Mucosa of descending colon (tissue), 3 donors: ENCODE measurements around the gene RALGAPA2. TPM values are rescaled to one million over a fixed set of nuclear protein-coding genes. Genes with fewer than 3 reads are reported as not detected.
A peak's percentile ranks its signal among the peaks of the same experiment; 100 is the strongest.

ENCODE experiments used
- ATAC-seq: fragments of 200-7000 bp; cut with Tn5 transposase; one replicate; pipeline ENCODE4 v1.9.1; 2020; ENCODE audit warnings: mild to moderate bottlenecking, moderate library complexity
- DNase-seq, 3 donors: peaks; one replicate each; pipeline ENCODE4 v3.0.0-alpha.2; 2020
- H3K36me3 ChIP-seq: fragments of 200-600 bp; one replicate; pipeline ENCODE4 v1.8.0; 2021; ENCODE audit warnings: low read depth, mild to moderate bottlenecking
- H3K4me1 ChIP-seq: fragments of 200-600 bp; one replicate; pipeline ENCODE4 v1.8.0; 2021; ENCODE audit warnings: low read depth, mild to moderate bottlenecking
- H3K4me3 ChIP-seq: fragments of 200-600 bp; one replicate; pipeline ENCODE4 v1.8.0; 2021; ENCODE audit warnings: mild to moderate bottlenecking
- H3K9me3 ChIP-seq: fragments of 200-600 bp; one replicate; pipeline ENCODE4 v1.8.0; 2021; ENCODE audit warnings: mild to moderate bottlenecking
- intact Hi-C, 2 donors: fragments of 100-400 bp; cut with DNase I in 1 of 2; cut with micrococcal nuclease in 1 of 2; formaldehyde crosslinking; loops; one replicate each; pipeline versions ENCODE4 v1.11.0 to v1.11.1; 2022; cut with DNase I, micrococcal nuclease
- total RNA-seq, 3 donors: library from RNA; stranded (reverse); fragmentation: NEBNext Ultra II Directional in 2 of 3; extraction: Animal tissue kit (Norgen Biotek cat#: 25700) in 2 of 3; gene quantifications; one replicate each; pipeline versions ENCODE4 v1.2.1 to v1.2.4, GENCODE V29; 2021 to 2023
- TF ChIP-seq, protein P1 (sequence below): fragments of 200-600 bp; IDR thresholded peaks from one replicate; pipeline ENCODE4 v1.8.0; 2022; ENCODE audit warnings: antibody characterized with exemption, mild to moderate bottlenecking
- donor health status: DM: no; HTN: no; CAD: no; lungs with moderate emphysema.
- donor health status: DM: no; HTN: no; CAD: no.
- donor health status: DM: no; HTN: yes; CAD: no.

The RALGAPA2 gene
- total RNA-seq, 3 donors from 2014 or later = 46.3 to 85.9 (median 66.9) TPM

DNA sequence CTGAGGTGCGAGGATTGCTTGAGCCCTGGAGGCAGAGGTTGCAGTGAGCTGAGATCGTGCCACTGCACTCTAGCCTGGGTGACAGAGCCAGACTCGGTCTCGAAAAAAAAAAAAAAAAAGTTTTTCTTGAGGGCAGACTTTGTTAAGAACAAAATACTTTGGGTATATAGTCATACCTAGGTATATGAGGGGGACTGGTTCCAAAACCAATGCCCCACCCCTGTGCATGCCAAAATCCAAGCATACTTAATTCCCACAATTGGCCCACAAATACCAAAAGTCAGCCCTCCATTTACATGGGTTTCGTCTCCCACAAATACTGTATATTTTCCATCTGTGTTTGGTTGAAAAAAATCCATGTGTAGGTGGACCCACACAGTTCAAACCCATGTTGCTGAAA is 224.6 kb downstream of the RALGAPA2 start:
- H3K9me3 ChIP-seq = no peaks in the 10 kb centered on the region
- no peaks in the 10 kb centered on the region for H3K36me3 ChIP-seq
- intact Hi-C loops = no loop called here
- H3K4me1 ChIP-seq = no peaks in the 10 kb centered on the region
- DNase-seq = no peak
- H3K4me3 ChIP-seq = no peak overlapping the region
- TF ChIP-seq, protein P1, sequence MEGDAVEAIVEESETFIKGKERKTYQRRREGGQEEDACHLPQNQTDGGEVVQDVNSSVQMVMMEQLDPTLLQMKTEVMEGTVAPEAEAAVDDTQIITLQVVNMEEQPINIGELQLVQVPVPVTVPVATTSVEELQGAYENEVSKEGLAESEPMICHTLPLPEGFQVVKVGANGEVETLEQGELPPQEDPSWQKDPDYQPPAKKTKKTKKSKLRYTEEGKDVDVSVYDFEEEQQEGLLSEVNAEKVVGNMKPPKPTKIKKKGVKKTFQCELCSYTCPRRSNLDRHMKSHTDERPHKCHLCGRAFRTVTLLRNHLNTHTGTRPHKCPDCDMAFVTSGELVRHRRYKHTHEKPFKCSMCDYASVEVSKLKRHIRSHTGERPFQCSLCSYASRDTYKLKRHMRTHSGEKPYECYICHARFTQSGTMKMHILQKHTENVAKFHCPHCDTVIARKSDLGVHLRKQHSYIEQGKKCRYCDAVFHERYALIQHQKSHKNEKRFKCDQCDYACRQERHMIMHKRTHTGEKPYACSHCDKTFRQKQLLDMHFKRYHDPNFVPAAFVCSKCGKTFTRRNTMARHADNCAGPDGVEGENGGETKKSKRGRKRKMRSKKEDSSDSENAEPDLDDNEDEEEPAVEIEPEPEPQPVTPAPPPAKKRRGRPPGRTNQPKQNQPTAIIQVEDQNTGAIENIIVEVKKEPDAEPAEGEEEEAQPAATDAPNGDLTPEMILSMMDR = no peak
- no peak for ATAC-seq

DNA sequence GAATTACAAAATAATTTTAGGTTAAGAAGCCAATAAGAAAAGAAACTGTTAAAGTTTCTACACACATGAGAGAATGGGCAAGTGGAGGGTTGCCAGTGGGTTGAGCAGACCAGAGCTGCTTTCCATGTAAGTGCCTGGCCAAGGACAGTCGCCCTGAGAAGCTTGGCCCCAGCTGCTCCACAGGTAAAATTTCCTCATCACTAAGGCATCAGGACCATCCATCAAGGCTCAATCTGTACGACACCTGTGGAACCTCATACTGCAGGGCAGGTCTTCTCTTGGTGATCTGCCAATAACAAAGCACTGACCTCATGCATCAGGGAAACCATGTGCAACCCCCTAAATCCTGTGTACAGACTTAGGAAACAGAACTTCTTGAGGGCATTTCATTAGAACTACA is 229.1 kb downstream of the RALGAPA2 start:
- Histone ChIP-seq H3K4me3 (no peak overlapping the region), H3K9me3 (no peaks in the 10 kb centered on the region), H3K36me3 (no peaks in the 10 kb centered on the region), H3K4me1 (no peaks in the 10 kb centered on the region)
- intact Hi-C loops = no loop called here
- no peak for DNase-seq
- no peak for ATAC-seq
- TF ChIP-seq, protein P1 = no peak

DNA sequence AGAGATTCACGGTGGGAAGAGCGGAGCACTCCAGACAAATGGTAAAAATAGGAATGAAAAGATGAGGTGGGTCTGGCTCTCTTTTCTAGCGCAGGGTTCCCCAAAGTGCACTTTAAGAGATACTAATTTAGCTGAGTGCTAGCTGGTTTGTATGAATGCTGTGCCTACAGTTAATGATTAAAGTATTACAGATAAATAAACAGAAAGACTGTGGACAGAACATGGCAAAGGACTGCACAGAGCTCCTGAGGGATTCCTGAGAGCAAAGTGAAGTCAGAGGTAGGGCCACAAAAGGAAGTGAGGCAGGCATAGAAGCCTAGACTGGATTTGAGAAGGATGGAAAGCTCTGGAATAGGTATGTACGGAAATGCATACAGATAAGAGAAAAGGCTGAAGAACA is 230.0 kb downstream of the RALGAPA2 start:
- TF ChIP-seq, protein P1 = no peak
- Histone ChIP-seq H3K9me3 (no peaks in the 10 kb centered on the region), H3K4me3 (no peak overlapping the region), H3K4me1 (no peaks in the 10 kb centered on the region), H3K36me3 (no peaks in the 10 kb centered on the region)
- DNase-seq = no peak
- intact Hi-C loops = no loop called here
- no peak for ATAC-seq

DNA sequence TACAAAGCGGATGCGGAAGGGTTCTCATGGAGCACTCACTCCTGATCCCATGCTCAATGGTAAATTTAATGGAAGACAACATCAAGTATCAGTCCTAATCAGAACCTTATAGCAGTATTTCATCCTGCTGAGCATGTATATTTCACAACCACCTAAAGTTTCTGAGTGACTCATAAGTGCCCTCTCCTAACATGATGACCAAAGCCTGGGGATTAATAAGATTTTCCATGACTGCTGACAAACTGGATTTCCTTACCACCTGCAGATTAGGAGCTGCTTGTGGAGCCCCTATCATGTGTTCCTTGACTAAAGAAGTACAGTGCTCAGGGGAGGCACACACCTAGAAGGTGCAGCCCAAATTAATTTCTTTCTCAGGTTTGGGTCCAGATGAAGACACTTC is 231.8 kb downstream of the RALGAPA2 start:
- ATAC-seq (peak; percentile 15), DNase-seq (no peak)
- H3K9me3 ChIP-seq = no peaks in the 10 kb centered on the region
- H3K4me1 ChIP-seq = no peaks in the 10 kb centered on the region
- no peaks in the 10 kb centered on the region for H3K36me3 ChIP-seq
- no peak overlapping the region for H3K4me3 ChIP-seq
- TF ChIP-seq, protein P1 = no peak
- intact Hi-C loops = no loop called here

DNA sequence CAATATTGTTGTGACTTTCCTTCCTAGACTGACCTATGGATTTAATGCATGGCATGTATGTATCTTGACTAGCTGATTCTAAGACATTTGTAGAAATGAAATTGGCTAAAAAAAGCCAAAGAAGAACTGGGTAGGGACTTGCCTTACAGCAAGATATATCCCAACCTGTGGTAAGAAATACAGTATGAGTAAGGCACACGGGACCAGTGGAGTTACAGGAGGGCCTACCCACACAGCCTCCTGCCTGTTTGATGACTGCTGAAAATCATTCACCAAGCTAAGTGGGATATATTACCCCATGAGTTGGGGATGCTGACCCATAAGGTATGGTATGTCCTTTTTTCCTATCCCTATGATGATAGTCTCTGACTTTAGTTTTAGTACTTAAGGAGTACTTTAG is 232.3 kb downstream of the RALGAPA2 start:
- DNase-seq (no peak), ATAC-seq (no peak)
- Histone ChIP-seq H3K9me3 (no peaks in the 10 kb centered on the region), H3K4me3 (no peak overlapping the region), H3K36me3 (no peaks in the 10 kb centered on the region), H3K4me1 (no peaks in the 10 kb centered on the region)
- intact Hi-C loops = no loop called here
- TF ChIP-seq, protein P1 = no peak

DNA sequence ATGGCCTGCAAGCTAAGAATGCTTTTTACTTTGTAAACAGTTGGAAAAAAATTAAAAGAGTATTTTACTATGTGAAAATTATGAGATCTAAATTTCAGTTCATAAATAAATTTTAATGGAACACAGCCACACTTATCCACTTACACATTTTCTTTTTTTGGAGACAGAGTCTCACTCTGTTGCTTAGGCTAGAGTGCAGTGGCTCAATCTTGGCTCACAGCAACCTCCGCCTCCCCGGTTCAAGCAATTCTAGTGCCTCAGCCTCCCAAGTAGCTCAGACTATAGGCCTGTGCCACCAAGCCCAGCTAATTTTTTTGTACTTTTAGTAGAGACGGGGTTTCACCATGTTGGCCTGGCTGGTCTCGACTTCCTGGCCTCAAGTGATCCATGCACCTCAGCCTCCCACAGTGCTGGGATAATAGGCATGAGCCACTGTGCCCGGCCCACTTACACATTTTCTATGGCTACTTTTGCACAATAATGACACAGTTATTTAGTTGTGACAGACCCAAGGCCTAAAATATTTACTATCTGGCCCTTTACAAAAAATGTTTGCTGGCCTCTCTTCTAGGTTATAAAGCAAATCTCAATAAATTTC is 234.9 kb downstream of the RALGAPA2 start:
- DNase-seq = no peak
- no peak overlapping the region for H3K4me3 ChIP-seq
- H3K9me3 ChIP-seq = no peaks in the 10 kb centered on the region
- no peaks in the 10 kb centered on the region for H3K4me1 ChIP-seq
- no peak for ATAC-seq
- intact Hi-C loops = no loop called here
- H3K36me3 ChIP-seq = no peaks in the 10 kb centered on the region
- TF ChIP-seq, protein P1 = no peak
